ENCODE results near the gene KCNIP3. TPM values are rescaled to one million over a fixed set of nuclear protein-coding genes. Genes with fewer than 3 reads are reported as not detected.

Gene KCNIP3
- total RNA-seq, 1 experiment from 2014 or later, result 4.5 TPM

DNA sequence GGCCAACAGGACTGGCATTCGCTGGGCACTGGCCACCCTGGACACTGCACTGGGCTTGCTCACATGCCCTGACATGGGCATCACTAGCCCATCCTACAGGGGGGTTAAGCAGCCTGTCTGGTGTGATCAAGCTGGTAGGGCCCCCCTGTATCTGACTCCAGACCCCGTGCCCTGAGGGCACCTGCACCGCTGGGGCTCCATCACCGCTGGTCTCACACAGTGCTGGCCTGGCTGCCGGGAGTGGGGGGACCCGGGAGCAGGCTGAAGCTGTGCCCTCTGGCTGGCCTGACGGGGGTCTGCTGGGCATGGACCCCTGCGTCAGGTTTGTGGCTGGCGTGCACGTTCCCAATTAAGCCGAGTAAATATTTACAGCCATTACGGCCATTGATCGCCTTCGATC lies 32.3 kb downstream of the KCNIP3 start:
- no peaks in the 10 kb centered on the region for H3K79me2 ChIP-seq (ENCODE audit: low read depth)
- no peak overlapping the region for H3K4me3 ChIP-seq
- H3K4me1 ChIP-seq (replicated peaks; ENCODE audit: insufficient read depth), result no peaks in the 10 kb centered on the region
- TF ChIP-seq, protein P1, sequence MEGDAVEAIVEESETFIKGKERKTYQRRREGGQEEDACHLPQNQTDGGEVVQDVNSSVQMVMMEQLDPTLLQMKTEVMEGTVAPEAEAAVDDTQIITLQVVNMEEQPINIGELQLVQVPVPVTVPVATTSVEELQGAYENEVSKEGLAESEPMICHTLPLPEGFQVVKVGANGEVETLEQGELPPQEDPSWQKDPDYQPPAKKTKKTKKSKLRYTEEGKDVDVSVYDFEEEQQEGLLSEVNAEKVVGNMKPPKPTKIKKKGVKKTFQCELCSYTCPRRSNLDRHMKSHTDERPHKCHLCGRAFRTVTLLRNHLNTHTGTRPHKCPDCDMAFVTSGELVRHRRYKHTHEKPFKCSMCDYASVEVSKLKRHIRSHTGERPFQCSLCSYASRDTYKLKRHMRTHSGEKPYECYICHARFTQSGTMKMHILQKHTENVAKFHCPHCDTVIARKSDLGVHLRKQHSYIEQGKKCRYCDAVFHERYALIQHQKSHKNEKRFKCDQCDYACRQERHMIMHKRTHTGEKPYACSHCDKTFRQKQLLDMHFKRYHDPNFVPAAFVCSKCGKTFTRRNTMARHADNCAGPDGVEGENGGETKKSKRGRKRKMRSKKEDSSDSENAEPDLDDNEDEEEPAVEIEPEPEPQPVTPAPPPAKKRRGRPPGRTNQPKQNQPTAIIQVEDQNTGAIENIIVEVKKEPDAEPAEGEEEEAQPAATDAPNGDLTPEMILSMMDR (conservative IDR thresholded peaks at IDR 0.05), result no peak
- TF ChIP-seq EZH2 (IDR thresholded peaks at IDR 0.05; ENCODE audit: low read depth), result no peak
- no peaks in the 10 kb centered on the region for H3K27me3 ChIP-seq (ENCODE audit: insufficient read depth, low read depth)
- H3K4me2 ChIP-seq, result no peak overlapping the region
- CTCF ChIA-PET, result no interaction called here
- no peak for DNase-seq
- intact Hi-C loops (cut with micrococcal nuclease; ENCODE audit: unreplicated experiment), result no loop called here
- H3K9me3 ChIP-seq (ENCODE audit: insufficient read depth, low read depth), result no peaks in the 10 kb centered on the region; the same call in 1 of the 2 replicates
- H3K9me2 ChIP-seq (ENCODE audit: insufficient read depth), result no peaks in the 10 kb centered on the region
- POLR2A ChIA-PET (ENCODE audit: unreplicated experiment), result no interaction called here
- no peak overlapping the region for H2AFZ ChIP-seq
- no peaks in the 10 kb centered on the region for H4K20me1 ChIP-seq (ENCODE audit: insufficient read depth)
- no TSS peak for BruUV-seq (replicated peaks)
- H3K27ac ChIP-seq, result no peak overlapping the region
- no peaks in the 10 kb centered on the region; the same call in 1 of the 2 replicates for H3F3A ChIP-seq (ENCODE audit: insufficient read depth, low read depth)
- H3K36me3 ChIP-seq (ENCODE audit: low read depth), result no peaks in the 10 kb centered on the region

DNA sequence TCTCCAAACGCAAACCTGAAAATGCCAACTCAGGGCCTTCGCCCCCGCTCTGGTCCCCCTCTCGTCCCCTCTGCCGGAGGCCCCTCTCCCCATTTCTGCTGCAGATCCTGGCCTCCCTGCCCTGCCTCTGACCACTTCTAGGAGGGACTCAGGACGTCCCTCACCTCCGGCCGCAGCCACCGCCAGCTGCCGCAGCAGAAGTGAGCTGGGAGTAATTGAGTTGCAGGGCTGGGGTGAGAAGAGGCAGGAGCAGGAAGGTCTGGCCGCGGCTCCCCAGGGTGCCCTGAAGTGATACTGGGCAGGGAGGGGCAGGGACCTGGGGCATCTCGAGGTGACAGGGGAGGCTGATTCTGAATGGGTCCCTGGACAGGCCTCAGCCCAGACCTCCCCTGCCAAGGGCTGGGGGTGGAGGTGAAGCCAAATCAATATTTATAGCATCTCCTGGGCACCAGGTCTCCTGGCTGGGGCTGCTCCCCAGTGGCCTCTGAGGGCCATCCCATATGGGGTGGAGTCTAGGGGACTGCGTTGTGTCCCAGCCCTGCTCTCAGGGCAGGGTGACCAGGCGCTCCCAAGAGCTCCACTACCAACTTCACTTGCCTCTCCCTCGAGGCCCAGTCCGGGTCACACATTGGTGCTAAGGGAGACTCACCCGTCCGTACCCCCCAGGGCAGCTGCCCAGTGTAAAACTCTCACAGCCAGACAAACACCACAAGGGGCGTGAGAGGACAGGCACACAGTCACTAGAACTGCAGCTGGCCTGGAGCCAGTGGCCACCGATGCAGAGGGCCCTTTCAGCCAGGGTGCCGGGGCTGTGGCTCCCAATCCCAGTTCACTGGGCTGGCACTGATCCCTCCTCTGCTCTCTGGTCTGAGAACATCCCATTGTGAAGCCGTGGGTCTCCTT lies 33.0 kb downstream of the KCNIP3 start:
- Histone ChIP-seq H3K79me2 (ENCODE audit: low read depth) (no peaks in the 10 kb centered on the region), H3K9me3 (ENCODE audit: insufficient read depth, low read depth) (no peaks in the 10 kb centered on the region; the same call in 1 of the 2 replicates), H3K4me3 (no peak overlapping the region), H3F3A (ENCODE audit: insufficient read depth, low read depth) (no peaks in the 10 kb centered on the region; the same call in 1 of the 2 replicates), H4K20me1 (ENCODE audit: insufficient read depth) (no peaks in the 10 kb centered on the region), H3K36me3 (ENCODE audit: low read depth) (no peaks in the 10 kb centered on the region), H3K4me2 (no peak overlapping the region), H3K4me1 (replicated peaks; ENCODE audit: insufficient read depth) (no peaks in the 10 kb centered on the region), H2AFZ (no peak overlapping the region), H3K27ac (no peak overlapping the region), H3K27me3 (ENCODE audit: insufficient read depth, low read depth) (no peaks in the 10 kb centered on the region), H3K9me2 (ENCODE audit: insufficient read depth) (no peaks in the 10 kb centered on the region)
- no TSS peak for BruUV-seq (replicated peaks)
- DNase-seq, result no peak
- intact Hi-C loops (cut with micrococcal nuclease; ENCODE audit: unreplicated experiment), result no loop called here
- CTCF ChIA-PET, result no interaction called here
- POLR2A ChIA-PET (ENCODE audit: unreplicated experiment), result no interaction called here
- TF ChIP-seq EZH2 (IDR thresholded peaks at IDR 0.05; ENCODE audit: low read depth), result no peak
- TF ChIP-seq, protein P1 (conservative IDR thresholded peaks at IDR 0.05), result no peak

DNA sequence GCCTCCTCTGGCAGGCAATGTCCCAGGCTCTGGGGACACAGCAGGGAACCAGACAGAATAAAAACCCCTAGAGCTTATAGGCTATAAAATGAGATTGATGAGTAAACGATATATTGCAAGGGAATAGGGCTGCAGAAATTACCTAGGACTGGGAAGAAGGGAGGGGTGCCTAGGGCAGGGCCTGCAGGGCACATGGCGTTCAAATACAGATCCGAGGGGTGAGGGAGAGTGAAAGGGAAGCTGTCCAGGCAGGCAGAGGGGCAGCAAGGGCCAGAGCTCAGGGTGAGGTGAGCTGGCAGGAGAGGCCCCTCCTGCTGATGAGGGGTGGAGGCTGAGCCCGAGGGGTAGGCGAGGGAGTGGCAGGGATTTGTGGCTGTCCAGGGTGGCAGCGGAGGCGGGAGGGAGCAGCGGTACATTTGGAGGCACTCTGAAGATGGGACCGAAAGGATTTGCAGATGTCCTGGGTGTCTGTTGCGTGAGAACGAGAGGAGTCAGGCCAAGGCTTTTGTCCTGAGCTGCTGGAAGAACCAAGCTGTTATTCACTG lies 33.7 kb downstream of the KCNIP3 start:
- Histone ChIP-seq H3K27me3 (ENCODE audit: insufficient read depth, low read depth) (no peaks in the 10 kb centered on the region), H3K9me2 (ENCODE audit: insufficient read depth) (no peaks in the 10 kb centered on the region), H3K36me3 (ENCODE audit: low read depth) (no peaks in the 10 kb centered on the region), H3K9me3 (ENCODE audit: insufficient read depth, low read depth) (no peaks in the 10 kb centered on the region; the same call in 1 of the 2 replicates), H3K4me1 (replicated peaks; ENCODE audit: insufficient read depth) (no peaks in the 10 kb centered on the region), H3K79me2 (ENCODE audit: low read depth) (no peaks in the 10 kb centered on the region), H4K20me1 (ENCODE audit: insufficient read depth) (no peaks in the 10 kb centered on the region), H3K4me3 (no peak overlapping the region), H3K27ac (no peak overlapping the region), H3F3A (ENCODE audit: insufficient read depth, low read depth) (no peaks in the 10 kb centered on the region; the same call in 1 of the 2 replicates), H3K4me2 (no peak overlapping the region), H2AFZ (no peak overlapping the region)
- intact Hi-C loops (cut with micrococcal nuclease; ENCODE audit: unreplicated experiment), result no loop called here
- ChIA-PET CTCF (interaction anchor here (0.8 to 1.0 kb wide), 2 partner anchors 56 to 71 kb away, joined by 3 to 4 read pairs; partner anchors contain the start of genes FAHD2A and PROM2), POLR2A (ENCODE audit: unreplicated experiment) (no interaction called here)
- BruUV-seq (replicated peaks), result no TSS peak
- TF ChIP-seq, protein P1 (conservative IDR thresholded peaks at IDR 0.05), result no peak
- TF ChIP-seq EZH2 (IDR thresholded peaks at IDR 0.05; ENCODE audit: low read depth), result no peak
- no peak for DNase-seq
